MG63 (cell line): ENCODE data around the gene DUSP10. TPM values are rescaled to one million over a fixed set of nuclear protein-coding genes. Genes with fewer than 3 reads are reported as not detected.

Source experiments
- DNase-seq: peaks from one replicate; pipeline ENCODE4 v3.0.0-alpha.2; 2020
- H3K27me3 ChIP-seq: fragments of 250-450 bp; sonication (Bioruptor Pico); 2 replicates; pipeline ENCODE4 v1.5.1; 2020; ENCODE audit warnings: mild to moderate bottlenecking, moderate library complexity
- H3K36me3 ChIP-seq: fragments of 250-450 bp; sonication (Bioruptor Pico); 2 replicates; pipeline ENCODE4 v1.5.1; 2020; ENCODE audit warnings: mild to moderate bottlenecking, moderate library complexity
- H3K4me3 ChIP-seq: fragments of 250-450 bp; sonication (Bioruptor Pico); 2 replicates; pipeline ENCODE4 v1.5.1; 2020; ENCODE audit warnings: mild to moderate bottlenecking, moderate library complexity
- H3K9me3 ChIP-seq: fragments of 250-450 bp; sonication (Bioruptor Pico); 2 replicates; pipeline ENCODE4 v1.5.1; 2020; ENCODE audit warnings: mild to moderate bottlenecking, moderate library complexity
- total RNA-seq: library from RNA; depleted of rRNA; stranded (reverse); fragments of >200 nt; shearing (Covaris generic); gene quantifications from 2 replicates; pipeline ENCODE4 v1.2.3, GENCODE V29; 2014; ENCODE audit warnings: low replicate concordance

DUSP10 gene
- total RNA-seq, 1 experiment from 2014 or later, result 6.3 TPM

- H3K36me3 ChIP-seq, result no peaks in the 10 kb centered on the region
- H3K4me3 ChIP-seq, result no peak overlapping the region
- no peak for DNase-seq
- no peaks in the 10 kb centered on the region for H3K27me3 ChIP-seq
- peaks cover 7% of the 10 kb centered on the region; the same call in 1 of the 2 replicates for H3K9me3 ChIP-seq
Measured at GRCh38 chr1:221696718-221697461, 45.0 kb downstream of the DUSP10 start.

GRCh38 chr1:221696027-221696426, 45.9 kb downstream of the DUSP10 start:
- peaks cover 7% of the 10 kb centered on the region; the same call in 1 of the 2 replicates for H3K9me3 ChIP-seq
- no peaks in the 10 kb centered on the region for H3K36me3 ChIP-seq
- no peaks in the 10 kb centered on the region for H3K27me3 ChIP-seq
- DNase-seq, result no peak
- H3K4me3 ChIP-seq, result no peak overlapping the region

- DNase-seq, result no peak
- H3K9me3 ChIP-seq, result peaks cover 7% of the 10 kb centered on the region; the same call in 1 of the 2 replicates
- H3K27me3 ChIP-seq, result no peaks in the 10 kb centered on the region
- no peaks in the 10 kb centered on the region for H3K36me3 ChIP-seq
- no peak overlapping the region for H3K4me3 ChIP-seq
Measured at GRCh38 chr1:221695301-221695700, 46.6 kb downstream of the DUSP10 start.

GRCh38 chr1:221694109-221694508, 47.8 kb downstream of the DUSP10 start:
- Histone ChIP-seq H3K27me3 (no peaks in the 10 kb centered on the region), H3K9me3 (peaks cover 7% of the 10 kb centered on the region; the same call in 1 of the 2 replicates), H3K4me3 (no peak overlapping the region), H3K36me3 (no peaks in the 10 kb centered on the region)
- no peak for DNase-seq

GRCh38 chr1:221693087-221693486, 48.8 kb downstream of the DUSP10 start:
- no peak for DNase-seq
- H3K4me3 ChIP-seq, result no peak overlapping the region
- peaks cover 7% of the 10 kb centered on the region; the same call in 1 of the 2 replicates for H3K9me3 ChIP-seq
- H3K36me3 ChIP-seq, result no peaks in the 10 kb centered on the region
- no peaks in the 10 kb centered on the region for H3K27me3 ChIP-seq

- DNase-seq, result no peak
- Histone ChIP-seq H3K36me3 (no peaks in the 10 kb centered on the region), H3K4me3 (no peak overlapping the region), H3K27me3 (no peaks in the 10 kb centered on the region), H3K9me3 (peaks cover 7% of the 10 kb centered on the region; the same call in 1 of the 2 replicates)
Measured at GRCh38 chr1:221692643-221693042, 49.2 kb downstream of the DUSP10 start.

GRCh38 chr1:221691261-221691660, 50.6 kb downstream of the DUSP10 start:
- Histone ChIP-seq H3K27me3 (no peaks in the 10 kb centered on the region), H3K4me3 (no peak overlapping the region), H3K9me3 (peaks cover 7% of the 10 kb centered on the region; the same call in 1 of the 2 replicates), H3K36me3 (no peaks in the 10 kb centered on the region)
- DNase-seq, result no peak

GRCh38 chr1:221690858-221691257, 51.0 kb downstream of the DUSP10 start:
- no peak for DNase-seq
- Histone ChIP-seq H3K36me3 (no peaks in the 10 kb centered on the region), H3K9me3 (peaks cover 7% of the 10 kb centered on the region; the same call in 1 of the 2 replicates), H3K4me3 (no peak overlapping the region), H3K27me3 (no peaks in the 10 kb centered on the region)

GRCh38 chr1:221689138-221689537, 52.8 kb downstream of the DUSP10 start:
- Histone ChIP-seq H3K36me3 (no peaks in the 10 kb centered on the region), H3K4me3 (no peak overlapping the region), H3K27me3 (no peaks in the 10 kb centered on the region), H3K9me3 (peaks cover 7% of the 10 kb centered on the region; the same call in 1 of the 2 replicates)
- DNase-seq, result no peak

- peaks cover 7% of the 10 kb centered on the region; the same call in 1 of the 2 replicates for H3K9me3 ChIP-seq
- no peaks in the 10 kb centered on the region for H3K27me3 ChIP-seq
- H3K36me3 ChIP-seq, result no peaks in the 10 kb centered on the region
- no peak overlapping the region for H3K4me3 ChIP-seq
- DNase-seq, result no peak
Measured at GRCh38 chr1:221688488-221688843, 53.4 kb downstream of the DUSP10 start.

- H3K36me3 ChIP-seq, result no peaks in the 10 kb centered on the region
- no peaks in the 10 kb centered on the region for H3K27me3 ChIP-seq
- H3K4me3 ChIP-seq, result no peak overlapping the region
- no peak for DNase-seq
- peaks cover 3% of the 10 kb centered on the region; the same call in 1 of the 2 replicates for H3K9me3 ChIP-seq
Measured at GRCh38 chr1:221687836-221688487, 53.9 kb downstream of the DUSP10 start.

- DNase-seq, result no peak
- H3K9me3 ChIP-seq, result peaks cover 8% of the 10 kb centered on the region
- no peaks in the 10 kb centered on the region for H3K27me3 ChIP-seq
- no peaks in the 10 kb centered on the region for H3K36me3 ChIP-seq
- no peak overlapping the region for H3K4me3 ChIP-seq
Measured at GRCh38 chr1:221683681-221684080, 58.2 kb downstream of the DUSP10 start.

- Histone ChIP-seq H3K27me3 (no peaks in the 10 kb centered on the region), H3K4me3 (no peak overlapping the region), H3K36me3 (no peaks in the 10 kb centered on the region), H3K9me3 (peaks cover 8% of the 10 kb centered on the region)
- DNase-seq, result no peak
Measured at GRCh38 chr1:221680085-221680484, 61.8 kb downstream of the DUSP10 start.

- peaks cover 8% of the 10 kb centered on the region for H3K9me3 ChIP-seq
- H3K27me3 ChIP-seq, result no peaks in the 10 kb centered on the region
Measured at GRCh38 chr1:221678014-221678413, 63.9 kb downstream of the DUSP10 start.

GRCh38 chr1:221675880-221676800, 65.7 kb downstream of the DUSP10 start:
- Histone ChIP-seq H3K36me3 (no peaks in the 10 kb centered on the region), H3K27me3 (no peaks in the 10 kb centered on the region), H3K9me3 (peaks cover 8% of the 10 kb centered on the region), H3K4me3 (no peak overlapping the region)
- DNase-seq, result no peak

More at GRCh38 chr1:221678014-221678413, 63.9 kb downstream of the DUSP10 start:
- no peak for DNase-seq
- no peak overlapping the region for H3K4me3 ChIP-seq
- H3K36me3 ChIP-seq, result no peaks in the 10 kb centered on the region

GRCh38 chr1:221672965-221673364, 68.9 kb downstream of the DUSP10 start:
- H3K4me3 ChIP-seq, result no peak overlapping the region
- DNase-seq, result no peak
- H3K27me3 ChIP-seq, result no peaks in the 10 kb centered on the region
- H3K36me3 ChIP-seq, result no peaks in the 10 kb centered on the region
- H3K9me3 ChIP-seq, result no peaks in the 10 kb centered on the region

GRCh38 chr1:221672239-221672645, 69.6 kb downstream of the DUSP10 start:
- no peaks in the 10 kb centered on the region for H3K36me3 ChIP-seq
- H3K9me3 ChIP-seq, result no peaks in the 10 kb centered on the region
- H3K27me3 ChIP-seq, result no peaks in the 10 kb centered on the region
- peak; percentile 25 for DNase-seq
- H3K4me3 ChIP-seq, result no peak overlapping the region
